Measurements from ENCODE around the gene HGS.
"Not testable (repeated sequence)": the region's sequence is repeated elsewhere in the genome, so short reads cannot be mapped to it uniquely, and the experiment has no call there.

The HGS gene

DNA sequence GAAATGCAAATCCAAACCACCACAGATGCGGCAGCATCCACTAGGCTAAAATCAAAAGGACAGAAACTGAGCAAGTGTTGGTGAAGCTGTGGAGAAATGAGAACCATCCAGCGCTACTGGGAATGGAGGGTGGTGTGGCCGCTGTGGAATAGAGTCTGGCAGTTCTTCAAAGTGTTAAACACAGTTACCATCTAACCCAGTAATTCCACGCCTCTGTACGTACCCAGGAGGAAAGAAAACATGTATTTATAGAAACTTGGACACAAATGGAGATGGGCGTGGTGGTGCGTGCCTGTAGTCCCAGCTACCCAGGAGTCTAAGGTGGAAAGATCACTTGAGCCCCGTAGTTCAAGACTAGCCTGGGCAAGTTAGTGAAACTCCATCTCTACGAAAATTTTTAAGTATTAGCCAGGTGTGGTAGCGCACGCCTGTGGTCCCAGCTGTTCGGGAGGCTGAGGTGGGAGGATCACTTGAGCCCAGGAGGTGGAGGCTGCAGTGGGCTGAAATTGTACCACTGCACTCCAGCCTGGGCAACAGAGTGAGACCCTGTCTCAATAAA lies 39.9 kb downstream of the HGS start:
- DNase-seq = no peak

DNA sequence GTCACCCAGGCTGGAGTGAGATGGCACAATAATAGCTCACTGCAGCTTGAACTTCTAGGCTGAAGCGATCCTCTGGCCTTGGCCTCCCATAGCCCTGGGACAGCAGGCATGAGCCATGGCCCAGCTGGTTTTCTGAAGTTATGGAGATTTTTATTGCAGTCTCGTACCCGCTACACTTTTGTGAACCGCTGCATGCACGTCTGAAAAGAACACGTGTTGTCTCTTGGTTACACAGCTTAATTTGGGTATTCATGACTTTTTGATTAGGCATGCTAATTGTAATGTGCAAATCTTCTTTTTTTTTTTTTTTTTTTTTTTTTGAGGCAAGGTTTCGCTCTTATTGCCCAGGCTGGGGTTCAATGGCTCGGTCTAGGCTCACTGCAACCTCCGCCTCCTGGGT lies 41.6 kb downstream of the HGS start:
- DNase-seq = no peak

DNA sequence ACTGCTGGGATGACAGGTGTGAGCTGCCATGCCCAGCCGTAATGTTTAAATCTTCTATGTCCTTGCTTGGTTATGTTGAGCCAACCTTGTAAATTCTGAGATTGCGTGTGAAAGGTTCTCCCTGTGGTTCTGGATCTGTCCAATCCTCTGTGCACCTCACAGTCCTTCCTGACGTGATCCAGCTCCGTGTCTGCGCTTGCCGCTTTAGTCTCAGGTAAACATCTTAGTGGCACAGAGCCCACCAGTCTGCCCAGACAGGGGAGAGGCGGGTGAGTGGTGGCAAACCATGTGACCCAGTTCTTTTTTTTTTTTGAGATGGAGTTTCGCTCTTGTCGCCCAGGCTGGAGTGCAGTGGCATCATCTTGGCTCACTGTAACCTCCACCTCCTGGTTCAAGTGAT lies 42.2 kb downstream of the HGS start:
- no peak for DNase-seq

DNA sequence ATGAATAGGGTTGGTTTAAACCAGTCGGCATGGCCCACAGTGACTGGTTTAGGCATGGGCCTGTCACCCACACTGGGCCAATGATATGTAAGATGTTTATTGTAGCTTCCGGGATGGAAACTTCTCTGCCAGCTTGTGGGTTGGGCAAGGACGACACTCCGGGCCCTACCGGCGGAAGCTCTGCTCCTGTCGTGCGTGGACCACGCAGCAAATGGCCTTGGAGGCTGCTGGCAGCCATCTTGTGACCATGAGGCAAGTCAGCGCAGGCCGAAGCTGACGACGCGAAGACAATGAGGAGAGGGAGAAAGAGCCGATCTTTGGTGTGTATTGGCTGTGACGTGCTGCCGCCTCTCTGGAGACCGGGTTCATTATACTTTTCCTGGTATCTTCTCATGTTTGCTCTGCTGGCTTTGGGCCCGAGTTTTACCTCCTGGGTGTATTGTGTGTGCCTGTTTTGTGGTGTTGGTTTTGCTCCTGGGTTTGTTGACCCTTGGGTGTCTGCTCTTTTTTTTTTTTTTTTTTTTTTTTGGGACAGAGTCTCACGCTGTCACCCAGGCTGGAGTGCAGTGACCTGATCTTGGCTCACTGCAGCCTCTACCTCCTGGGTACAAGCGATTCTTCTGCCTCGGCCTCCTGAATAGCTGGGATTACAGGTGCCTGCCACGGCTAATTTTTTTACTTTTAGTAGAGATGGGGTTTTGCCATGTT lies 43.7 kb downstream of the HGS start:
- peak; percentile 84 for DNase-seq

DNA sequence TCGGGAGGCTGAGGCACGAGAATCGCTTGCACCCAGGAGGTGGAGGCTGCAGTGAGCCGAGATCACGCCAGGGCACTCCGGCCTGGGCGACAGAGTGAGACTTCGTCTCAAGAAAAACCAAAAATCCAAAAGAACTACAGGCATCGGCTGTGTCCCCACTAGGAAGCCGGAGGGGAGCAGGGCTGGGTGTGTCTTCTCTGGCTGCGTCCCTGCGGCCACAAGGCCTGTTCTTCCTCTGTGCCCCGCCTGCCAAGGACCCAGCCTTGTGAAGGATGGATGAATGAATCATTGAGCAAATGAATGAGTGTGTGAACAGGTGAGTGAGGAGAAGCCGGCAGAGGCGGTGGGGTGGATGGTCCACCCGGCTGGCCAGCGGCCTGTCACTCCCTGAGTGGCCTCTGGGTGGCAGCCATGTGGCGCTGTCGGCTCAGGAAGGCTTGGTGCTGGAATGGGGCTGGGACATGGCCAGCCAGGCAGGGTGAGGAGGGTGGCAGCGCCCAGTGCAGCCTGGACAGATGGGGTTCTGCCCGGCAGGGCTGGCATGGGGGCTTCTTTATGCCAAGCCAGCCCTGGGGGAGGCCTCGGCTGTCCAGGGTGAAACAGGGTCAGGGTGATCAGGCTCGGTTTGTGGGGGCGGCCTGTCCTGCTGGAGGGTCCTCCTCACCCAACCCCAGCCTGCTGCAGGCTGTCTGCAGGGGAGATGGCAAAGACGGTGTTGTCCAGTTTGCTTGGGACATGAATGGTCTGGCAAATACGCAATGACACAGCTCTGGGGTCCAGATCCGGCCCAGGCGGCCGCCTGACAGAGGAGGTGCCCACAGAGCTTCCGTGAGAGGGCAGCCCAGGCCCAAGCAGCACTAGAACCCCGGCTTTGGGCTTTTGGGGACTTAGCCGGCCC lies 49.9 kb downstream of the HGS start:
- peak; percentile 31 for DNase-seq

DNA sequence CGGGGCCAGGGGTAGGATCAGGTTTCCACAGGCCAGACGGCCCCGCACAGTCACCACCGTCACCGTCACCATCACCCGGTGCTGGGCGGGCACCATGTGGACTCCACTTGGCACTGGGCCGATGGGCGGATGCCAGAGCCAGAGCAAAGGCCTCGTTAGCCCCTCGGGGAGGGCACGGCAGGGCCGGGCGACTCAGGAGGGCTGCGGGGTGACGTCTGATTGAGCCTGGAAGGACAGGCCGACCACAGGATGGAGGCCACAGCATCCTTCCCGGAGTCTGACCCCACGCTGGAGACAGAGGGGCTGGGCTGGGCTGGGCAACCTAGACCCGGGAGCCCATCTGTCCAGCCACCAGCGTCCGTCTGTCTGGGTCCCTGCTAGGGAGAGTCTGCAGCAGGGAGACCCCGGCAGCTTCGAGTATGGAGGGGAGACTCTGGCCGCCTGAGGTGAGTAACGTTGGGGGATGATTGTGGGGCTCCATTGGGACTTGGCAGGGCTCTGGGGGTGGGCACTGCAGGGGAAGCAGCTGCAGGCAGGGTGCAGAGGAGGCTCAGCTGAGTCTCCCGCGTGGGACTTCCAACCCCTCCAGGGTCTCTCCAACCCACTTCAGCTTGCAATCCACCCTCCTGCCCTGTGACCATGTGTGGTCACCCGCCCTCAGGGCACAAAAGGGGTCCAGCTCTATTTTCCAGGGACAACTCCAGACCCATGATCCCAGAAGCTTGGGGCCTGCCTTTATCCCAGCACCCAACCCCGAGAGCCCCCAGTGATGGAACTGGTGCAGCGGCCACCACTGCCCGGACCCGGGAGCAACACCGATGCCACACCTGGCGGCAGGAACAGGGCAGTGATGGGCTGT lies 50.8 kb downstream of the HGS start:
- DNase-seq = no peak

DNA sequence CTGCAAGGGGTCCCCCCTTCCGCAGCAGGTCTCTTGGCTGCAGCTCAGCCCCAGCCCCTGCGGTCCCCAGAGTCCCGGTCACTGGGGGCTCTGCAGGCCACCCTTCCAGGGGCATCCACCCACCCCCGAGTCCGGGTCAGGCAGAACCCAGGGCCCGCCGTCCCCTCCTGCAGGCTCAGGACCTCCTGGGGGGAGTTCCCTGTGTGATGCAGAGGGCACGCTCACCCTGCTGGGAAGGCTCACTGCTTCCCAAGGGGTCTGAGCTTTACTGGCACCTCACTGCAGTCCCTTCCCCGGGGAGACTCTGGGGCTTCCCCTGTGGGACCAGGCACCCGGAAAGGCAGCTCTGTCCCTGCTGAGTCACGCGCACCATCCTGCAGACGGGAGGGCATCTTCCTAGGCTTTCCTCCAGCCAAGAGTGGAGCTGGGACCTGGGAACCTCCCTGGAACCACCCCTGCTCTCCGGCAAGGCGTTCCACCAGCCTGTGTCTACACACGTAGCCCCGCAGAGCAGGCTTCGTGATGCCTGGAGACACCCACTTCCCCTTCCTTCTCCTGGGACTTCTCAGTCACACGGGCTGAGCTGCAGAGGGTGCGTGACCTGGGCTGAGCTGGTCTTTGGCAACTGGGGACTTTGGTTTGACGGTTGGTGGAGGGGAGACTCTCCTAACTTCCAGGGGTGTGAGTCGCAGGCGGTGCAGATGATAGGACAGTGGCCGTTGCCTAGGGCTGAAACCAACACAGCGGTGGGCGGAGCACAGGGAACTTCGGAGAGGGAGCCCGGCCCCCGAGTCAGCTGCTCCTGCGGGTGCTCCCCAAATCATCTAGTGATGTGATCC lies 51.7 kb downstream of the HGS start:
- DNase-seq = no peak

DNA sequence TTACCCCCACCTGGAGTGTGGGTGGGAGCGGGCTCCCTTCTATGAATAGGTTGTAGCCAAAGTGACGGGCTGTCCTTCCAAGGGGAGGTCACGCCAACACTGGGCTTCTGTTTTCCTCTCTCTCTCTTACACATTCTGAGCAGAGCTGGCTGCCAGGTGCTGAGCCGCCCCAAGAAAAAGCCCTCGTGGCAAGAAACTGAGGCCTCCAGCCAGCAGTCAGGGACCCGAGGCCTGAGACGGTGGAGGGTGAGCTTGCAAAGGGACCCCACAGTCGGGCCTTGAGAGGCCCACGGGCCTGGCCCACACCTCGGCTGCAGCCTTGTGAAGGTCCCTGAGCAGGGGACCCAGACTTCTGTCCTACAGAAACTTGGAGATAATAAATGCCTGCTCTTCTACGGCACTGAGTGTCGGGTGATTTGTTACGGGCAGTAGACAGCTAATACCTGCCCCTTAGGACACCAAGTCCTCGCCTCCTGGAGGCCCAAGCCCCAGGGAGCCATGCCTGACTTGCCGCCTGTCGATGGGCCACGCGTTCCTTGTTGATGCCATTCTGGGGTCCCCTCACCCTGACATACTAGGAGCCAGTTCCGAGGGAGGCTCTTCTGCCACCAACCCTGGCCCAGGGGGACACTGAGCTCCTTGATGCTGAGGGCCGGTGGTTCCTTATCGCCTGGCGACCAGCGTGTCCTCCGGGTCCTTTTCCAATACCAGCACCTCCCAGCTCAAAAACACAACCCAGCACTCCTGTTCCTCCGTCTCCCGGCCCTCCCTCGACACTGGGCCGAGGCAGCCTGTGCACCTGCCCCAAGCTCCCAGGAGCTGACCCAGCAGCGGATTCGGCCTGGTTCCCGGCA lies 54.4 kb downstream of the HGS start:
- DNase-seq = no peak

DNA sequence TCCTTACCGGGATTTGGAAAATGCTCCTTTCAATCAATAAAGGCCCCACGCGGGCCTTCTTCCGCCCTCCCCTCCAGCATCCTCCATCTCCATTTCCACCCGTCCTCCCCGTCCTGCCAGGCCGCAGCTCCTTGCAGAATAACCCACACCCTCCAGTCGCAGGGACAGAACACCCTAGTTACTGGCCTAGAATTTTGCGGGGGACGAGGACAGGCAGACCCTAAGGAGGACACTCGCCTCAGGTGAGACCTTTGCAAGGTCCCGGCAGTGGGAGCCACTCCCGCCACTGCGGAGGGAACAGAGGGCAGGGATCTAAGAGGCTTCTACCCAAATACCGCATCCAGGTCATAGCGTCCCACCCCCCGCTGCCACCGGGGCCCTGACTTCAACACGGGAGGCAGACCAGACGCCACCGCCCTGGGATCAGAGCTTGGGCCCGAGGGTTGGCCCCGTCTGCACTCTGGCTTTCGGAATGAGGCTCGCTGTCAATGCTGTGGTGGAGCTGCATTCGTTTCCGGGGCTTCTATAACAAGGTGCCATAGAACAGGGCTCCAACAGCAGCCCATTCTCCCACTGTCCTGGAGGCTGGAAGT lies 55.1 kb downstream of the HGS start:
- DNase-seq = no peak

DNA sequence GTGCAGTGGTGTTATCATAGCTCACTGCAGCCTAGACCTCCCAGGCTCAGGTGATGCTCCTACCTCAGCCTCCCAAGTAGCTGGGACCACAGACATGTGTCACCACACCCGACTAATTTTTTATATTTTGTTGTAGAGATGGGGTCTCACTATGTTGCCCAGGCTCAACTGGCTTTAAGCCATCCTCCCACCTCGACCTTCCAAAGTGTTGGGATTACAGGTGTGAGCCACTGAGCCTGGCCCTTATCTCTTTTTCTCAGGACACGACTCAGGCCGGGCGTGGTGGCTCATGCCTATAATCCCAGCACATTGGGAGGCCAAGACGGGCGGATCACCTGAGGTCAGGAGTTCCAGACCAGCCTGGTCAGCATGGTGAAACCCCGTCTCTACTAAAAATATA lies 55.8 kb downstream of the HGS start:
- DNase-seq = not testable (repeated sequence)

DNA sequence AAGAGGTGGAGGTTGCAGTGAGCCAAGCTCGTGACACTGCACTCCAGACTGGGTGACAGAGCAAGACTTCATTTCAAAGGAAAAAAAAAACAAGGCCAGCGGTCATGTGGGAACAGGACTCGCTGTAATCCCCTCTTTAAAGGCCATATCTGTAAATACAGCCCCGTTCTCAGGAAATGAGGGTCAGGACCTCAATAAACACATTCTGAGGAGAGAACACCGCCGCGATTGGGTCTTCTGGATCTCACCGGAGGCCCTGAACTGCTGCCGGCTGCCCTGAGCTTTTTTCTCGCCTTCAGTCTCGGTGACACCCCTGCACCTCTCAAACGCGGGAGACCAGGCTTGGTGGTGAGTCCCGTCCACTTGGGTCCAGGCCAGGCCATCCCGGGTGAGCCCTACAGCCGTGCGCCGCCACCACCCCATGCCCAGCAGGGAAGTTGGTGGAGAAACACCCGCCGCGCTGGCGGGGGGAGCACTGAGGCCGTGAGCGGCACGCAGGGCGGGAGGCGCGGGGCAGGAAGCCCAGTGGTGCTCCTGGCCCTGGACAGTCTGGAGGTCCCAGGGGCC lies 56.7 kb downstream of the HGS start:
- no peak for DNase-seq

DNA sequence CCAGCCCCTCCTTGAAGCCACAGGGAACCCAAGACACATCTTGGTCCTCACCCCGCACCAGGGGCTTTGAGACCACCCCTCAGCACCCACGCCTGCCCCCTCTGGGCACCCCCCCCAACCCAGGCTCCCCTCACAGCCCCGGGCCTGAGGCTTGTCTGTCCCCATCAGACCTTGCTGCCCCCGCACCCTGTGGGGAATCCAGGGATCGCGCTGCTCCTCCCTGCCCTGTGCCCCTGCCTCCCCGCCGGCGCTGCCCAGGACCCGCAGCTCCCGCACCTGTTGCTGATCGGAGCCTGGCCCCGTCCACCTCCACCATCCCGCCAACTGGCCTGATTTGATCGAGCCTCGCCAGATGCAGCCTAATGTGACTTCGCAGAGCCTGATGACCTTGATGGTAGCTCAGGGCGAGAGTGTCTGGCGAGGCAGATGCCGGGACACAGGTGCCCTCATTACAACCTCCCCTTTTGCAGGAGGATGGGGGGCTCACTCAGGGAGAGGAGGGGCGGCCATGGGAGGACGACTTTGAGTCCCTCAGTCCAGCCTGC lies 57.3 kb downstream of the HGS start:
- DNase-seq = no peak

DNA sequence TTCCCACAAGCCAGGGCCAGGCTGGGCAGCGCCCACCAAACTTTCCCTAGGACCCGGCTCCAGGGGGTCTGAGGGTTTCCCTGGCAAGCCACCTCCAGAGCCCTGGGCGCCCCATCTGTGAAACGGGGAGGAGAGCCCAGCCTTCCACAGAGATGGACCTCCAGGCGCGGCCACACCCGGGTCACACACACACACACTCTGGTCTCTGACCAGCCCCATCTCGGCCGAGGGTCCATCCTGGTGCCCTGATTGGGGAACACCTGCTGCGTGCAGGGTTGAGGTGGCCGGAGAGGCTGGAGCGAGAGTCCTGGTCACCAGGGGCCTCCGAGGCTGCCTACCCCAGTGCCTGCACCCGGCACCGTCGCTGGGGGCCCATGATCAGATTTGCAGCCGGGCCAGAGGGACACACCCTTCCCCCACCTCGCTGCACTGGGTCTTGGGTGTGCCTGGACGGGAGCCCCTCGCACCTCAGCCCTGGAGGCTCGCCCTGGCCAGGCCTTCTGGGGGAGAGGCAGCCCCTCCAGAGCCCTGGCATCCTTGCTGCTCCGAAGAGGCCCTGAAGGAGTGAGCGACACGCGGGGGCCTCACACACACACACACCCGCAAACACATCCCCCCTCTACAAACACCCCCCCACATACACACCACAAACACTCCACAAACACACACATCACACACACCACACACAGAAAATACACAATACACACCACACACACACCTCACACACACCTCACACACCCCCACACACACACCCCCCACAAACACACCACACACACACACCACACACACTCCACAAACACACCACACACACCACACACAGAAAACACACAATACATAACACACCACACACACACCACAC lies 58.0 kb downstream of the HGS start:
- no peak for DNase-seq

Measured in NCI-H2029 treated with DMSO at 0.1 percent for 48 hours (cell line).